Femur (tissue), 1 donor: Measurements from ENCODE around the gene CRYBG3.

Experiments used
- DNase-seq: peaks from one replicate; pipeline ENCODE4 v3.0.0-alpha.2; 2017

The CRYBG3 gene

DNA sequence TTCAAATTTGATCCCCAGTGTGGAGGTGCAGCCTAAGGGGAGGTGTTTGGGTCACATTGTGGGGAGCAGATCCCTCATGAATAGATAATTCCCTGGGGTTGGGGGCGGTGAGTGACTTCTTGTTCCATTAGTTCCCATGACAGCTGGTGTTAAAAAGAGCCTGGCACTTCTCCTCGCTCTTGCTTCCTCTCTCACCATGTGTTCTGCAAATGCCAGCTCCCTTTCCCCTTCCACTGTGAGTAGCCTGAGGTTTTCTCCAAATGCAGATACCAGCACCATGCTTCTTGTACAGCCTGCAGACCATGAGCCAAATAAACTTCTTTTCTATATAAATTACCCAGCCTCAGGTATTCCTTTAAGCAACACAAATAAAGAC, 127.3 kb downstream of the CRYBG3 start:
- DNase-seq: no peak

GRCh38 chr3:97949743-97950142, 127.9 kb downstream of the CRYBG3 start:
- no peak for DNase-seq

- no peak for DNase-seq
Observed at GRCh38 chr3:97950360-97950759, 128.5 kb downstream of the CRYBG3 start.

- no peak for DNase-seq
Observed at GRCh38 chr3:97952280-97952679, 130.5 kb downstream of the CRYBG3 start.

DNA sequence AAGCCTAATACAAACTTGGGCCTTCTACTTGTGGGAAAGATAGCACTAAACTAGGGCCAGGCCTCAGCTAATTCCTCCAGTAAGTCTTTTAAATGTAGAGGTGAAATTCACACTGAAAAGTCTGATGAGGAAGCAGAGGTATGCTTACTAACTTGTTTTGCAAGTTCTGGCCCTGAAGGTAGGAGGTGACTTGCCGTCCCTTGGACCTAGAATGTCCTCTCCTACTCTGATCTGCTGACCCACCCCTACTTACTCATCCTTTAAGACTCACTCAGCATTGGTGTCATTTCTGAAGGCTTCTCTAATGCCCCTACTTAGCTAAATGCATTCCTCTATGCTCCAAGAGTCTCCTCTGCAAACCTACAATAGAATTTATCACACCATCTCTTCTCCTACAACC, 131.1 kb downstream of the CRYBG3 start:
- DNase-seq: no peak

DNA sequence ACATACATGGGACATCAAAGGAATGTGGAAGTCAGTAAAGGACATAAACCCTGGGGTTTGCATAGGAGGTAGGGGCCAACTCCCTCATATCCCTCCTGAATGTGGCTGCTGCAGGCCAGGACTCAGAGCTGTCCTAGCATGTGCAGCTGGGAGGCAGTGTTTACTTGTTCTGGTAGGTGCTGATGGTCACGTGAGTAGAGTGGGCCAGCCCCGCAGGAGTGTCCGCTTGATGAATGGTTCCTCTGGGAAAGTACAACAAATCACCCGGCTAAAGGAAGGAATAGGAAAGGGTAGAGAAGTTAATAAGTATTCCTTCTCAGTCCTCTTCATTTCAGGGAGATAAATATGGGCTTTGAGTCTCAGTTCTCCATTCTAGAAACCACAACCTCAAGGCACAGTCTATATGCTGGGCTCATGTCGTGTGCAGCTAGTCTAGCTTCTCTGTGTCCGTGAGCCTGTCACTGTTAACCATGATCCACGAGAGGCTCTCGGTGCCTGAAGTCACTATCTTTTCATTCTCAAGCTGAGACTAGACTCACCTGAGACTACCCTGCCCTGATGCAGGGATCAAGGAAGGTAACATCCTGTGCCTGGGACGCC, 132.5 kb downstream of the CRYBG3 start:
- DNase-seq: peak; percentile 44

DNA sequence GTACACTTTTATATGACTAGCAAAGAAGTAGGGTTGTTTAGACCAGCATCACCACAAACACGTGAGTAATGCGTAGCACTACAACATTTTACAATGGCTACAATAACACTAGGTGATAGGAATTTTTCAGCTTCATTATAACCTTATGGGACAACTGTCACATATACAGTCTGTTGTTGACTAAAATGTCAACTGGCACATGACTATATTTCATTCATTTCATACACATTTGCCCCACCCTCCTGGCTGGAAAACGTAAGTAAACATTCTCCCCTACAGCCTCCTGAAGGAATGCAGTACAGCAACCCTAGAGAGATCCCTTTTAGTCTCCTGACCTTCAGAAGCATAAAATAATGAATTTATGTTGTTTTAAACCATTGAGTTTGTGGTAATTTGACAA, 134.2 kb downstream of the CRYBG3 start:
- DNase-seq: no peak

GRCh38 chr3:97957617-97958311, 136.0 kb downstream of the CRYBG3 start:
- DNase-seq: no peak

DNA sequence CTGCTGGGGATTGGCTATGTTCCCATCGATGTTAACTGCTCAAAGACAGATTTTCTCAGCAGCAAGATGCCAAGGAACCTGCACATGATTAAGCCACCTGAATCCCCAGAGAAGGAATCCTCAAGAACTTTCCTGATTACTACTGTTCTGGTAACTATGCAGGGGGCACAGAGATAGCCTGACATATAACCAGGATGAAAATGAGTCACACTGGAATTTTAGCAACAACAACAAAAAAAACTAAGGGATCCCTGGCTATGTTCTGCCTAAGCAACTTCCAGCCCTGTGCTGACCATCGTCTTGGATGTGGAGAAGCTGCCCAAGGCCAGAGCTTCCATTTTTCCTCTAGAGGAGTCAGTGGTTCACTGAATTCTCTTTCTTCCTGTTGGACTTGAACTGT, 136.6 kb downstream of the CRYBG3 start:
- no peak for DNase-seq

GRCh38 chr3:97958796-97959195, 137.0 kb downstream of the CRYBG3 start:
- DNase-seq: no peak

- DNase-seq: no peak
Observed at GRCh38 chr3:97959872-97960271, 138.1 kb downstream of the CRYBG3 start.

GRCh38 chr3:97960551-97960950, 138.7 kb downstream of the CRYBG3 start:
- DNase-seq: no peak

DNA sequence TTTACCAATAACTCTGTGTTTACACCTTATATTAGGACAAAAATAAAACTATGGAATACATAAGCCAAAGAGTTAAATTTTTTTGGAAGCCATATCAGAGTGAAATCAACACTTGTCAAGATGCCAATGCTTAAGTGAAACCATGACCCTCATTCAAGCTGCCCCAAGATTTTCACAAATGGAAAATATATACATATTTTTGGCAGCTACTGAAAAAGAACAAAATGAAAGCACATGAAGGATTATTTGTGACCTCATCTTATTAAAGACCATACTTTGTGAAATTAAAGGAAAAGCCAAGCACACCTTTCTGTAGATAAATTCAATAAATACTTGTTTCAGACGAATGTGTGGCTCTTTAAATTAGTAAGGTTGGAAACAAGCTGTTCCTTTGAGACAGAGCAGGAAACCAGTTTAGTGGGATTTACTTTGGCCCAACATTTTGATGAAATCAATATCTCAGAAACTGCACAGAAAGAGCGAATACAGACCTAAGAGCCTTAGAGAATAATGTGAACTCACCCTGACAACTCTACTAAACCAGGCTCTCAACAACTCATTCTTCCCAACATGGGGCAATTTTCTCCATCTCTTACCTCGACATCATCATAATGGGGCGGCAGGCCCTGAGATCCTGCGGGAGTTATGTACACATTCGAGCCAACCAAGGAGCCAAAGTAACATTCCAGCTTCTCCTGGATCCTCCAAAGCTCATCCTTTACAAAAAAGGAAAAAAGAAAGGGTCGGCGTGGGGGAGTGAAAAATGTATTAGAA, 139.4 kb downstream of the CRYBG3 start:
- DNase-seq: no peak

- no peak for DNase-seq
Observed at GRCh38 chr3:97967966-97968365, 146.2 kb downstream of the CRYBG3 start.

DNA sequence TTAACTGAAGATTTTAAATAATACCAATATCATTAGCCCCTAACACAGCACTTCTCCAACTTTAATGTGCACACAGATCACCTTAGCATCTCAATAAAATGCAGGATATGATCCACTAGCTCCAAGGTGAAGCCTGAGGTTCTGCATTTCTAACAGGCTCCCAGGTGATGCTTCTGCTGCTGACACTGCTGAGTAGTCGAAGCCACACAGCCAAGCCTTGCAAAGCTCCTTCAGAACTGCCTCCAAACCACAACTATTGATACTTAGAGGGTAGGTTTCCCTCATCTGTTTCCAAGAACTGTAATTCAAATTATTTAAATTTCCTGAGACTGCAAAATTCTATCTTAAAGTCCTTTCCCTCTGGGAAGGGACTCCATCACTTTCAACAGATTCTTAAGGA, 146.6 kb downstream of the CRYBG3 start:
- no peak for DNase-seq

- DNase-seq: no peak
Observed at GRCh38 chr3:97969541-97969940, 147.7 kb downstream of the CRYBG3 start.

DNA sequence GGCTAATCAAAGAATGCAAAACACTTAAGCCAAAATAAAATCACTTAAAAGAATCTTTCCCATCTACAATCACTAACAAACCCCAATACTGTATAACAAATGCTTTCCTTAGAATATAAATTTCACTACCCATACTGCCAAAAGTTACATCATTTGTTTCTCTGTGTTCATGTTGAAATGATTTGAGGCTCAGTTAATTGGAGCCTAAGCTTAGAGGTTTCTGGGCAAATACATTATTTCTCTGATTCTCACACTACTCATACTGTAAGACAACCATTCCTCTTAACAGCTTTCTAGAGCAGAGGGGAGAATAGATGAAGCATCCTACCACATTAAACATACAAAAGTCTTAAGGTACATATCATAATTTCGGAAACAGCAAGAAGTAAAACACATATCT, 148.3 kb downstream of the CRYBG3 start:
- no peak for DNase-seq

DNA sequence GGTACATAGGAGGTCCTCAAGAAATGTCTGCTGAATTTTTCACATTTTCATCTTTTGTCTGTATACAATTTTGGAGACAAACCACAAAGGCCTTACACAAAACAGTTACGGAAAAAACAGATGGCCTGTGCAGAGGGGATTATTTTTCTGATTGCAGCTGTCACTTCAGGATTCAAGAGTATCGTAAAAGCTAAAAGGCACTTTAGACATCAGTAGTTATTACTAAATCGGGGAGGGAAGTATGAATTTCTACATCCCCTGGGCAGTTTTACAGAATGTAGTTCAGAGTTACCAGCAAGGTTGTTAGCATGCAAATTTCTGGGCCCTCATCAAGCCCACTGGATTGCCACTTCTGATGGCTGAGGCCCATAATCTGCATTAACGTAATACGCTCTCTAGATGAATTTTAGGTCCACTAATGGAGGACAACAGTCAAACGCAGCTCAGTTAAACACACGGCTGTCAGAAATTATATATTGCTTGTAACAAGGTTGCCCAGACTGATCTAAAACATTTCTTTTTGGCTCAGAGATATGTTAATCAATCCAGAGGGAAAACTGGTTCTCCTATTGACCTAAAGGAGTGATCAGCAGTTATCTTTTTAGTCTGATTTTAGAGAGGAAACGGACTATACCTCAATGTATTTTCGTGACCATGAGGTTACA, 149.3 kb downstream of the CRYBG3 start:
- no peak for DNase-seq

DNA sequence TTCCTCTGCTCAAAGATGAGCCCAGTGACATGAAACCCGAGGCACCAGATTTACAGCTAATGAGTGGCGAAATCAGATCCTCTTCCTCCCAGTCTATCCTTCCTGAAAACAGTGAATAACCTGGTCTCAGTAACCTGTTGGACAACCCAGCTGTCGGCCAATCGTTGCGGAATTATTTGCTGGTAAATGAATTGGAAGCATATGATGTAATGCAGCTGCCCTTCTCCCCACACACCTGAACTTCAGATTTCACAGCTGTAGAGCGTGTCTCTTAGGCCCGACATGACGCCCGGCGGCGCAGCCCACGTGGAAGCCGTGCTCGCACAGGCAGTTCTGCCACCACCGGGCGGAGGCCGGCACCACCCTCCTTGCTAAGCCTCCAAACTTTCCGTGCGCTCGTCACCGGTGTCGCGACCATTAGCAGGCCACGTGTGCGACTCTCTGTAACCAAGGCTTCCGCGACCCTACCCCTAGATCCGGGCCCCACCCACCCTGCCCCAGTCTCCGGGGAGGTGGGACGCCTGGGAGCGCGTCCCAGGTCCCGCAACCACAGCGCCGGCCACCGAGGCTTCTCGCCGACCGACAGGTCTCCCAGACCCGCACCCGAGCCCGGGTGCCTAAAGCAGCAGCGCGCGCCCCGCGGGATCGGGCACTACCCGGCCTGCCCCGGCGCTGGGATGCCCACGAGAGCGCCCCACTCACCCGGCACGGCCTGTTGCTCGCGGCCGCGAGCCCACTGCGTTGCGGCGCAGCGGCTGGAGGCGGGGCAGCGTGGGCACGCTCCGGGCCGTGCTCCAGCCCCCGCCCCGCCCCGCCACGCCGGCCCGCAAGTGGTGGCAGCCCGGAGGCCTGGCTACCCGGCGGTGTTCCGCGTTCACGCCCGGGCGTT, 150.1 kb downstream of the CRYBG3 start, which contains the start of gene RIOX2:
Gene RIOX2 (minus strand): TSS at position 753 of the 889 bp plus-strand sequence. CDS start 4,838 bp downstream, outside the sequence.
- peak; percentile 81 for DNase-seq

DNA sequence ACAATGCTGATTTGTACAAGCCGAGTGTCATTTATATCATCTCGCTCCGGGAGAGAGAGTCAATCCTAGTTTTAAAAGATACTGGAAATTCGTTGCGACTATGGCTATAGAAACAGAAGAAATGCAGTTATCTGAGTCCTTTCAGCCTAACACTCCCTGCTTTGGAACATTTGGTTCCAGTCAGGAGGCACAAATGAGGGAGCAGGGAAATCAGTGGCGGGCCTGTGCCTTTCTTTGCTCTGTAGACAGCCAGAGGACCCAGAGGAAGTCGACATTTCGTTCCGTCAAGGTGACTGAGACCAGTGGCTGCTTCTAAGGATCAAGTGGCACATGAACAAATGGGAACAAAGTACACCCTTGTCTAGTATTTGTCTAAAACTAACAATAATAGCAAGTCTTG, 151.2 kb downstream of the CRYBG3 start:
- no peak for DNase-seq

DNA sequence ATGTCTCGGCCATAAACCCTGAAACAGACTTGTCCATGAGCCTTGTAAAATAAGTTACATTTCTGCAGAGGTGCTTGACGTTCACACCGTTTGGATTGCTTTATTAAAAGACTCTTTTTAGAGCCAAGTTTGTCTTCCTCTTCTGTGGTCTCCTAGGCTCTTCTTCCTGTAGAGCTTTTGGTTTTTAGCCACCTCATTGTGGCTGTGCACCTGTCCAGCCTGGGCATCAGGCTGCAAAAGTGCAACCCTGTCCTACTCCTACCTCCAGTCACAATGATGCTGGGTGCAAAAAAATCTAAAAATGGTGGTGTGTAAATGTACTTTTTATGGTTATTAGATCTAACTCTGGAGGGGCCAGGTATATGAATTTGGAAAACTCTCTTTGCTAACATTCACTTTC, 153.2 kb downstream of the CRYBG3 start:
- no peak for DNase-seq

- no peak for DNase-seq
Observed at GRCh38 chr3:97975466-97975865, 153.7 kb downstream of the CRYBG3 start.
